Stimulated activated CD8-positive, alpha-beta memory T cell treated with anti-CD3 and anti-CD28 coated beads, Interleukin-15, amount 100 ng/mL, for 1 hour (primary cell): ENCODE measurements around the gene KCNJ10.
A peak's percentile ranks its signal among the peaks of the same experiment; 100 is the strongest.

Experiments
- DNase-seq: peaks from one replicate; pipeline ENCODE4 v3.0.0-alpha.2; 2020; ENCODE audit warnings: low read depth

The KCNJ10 gene

DNA sequence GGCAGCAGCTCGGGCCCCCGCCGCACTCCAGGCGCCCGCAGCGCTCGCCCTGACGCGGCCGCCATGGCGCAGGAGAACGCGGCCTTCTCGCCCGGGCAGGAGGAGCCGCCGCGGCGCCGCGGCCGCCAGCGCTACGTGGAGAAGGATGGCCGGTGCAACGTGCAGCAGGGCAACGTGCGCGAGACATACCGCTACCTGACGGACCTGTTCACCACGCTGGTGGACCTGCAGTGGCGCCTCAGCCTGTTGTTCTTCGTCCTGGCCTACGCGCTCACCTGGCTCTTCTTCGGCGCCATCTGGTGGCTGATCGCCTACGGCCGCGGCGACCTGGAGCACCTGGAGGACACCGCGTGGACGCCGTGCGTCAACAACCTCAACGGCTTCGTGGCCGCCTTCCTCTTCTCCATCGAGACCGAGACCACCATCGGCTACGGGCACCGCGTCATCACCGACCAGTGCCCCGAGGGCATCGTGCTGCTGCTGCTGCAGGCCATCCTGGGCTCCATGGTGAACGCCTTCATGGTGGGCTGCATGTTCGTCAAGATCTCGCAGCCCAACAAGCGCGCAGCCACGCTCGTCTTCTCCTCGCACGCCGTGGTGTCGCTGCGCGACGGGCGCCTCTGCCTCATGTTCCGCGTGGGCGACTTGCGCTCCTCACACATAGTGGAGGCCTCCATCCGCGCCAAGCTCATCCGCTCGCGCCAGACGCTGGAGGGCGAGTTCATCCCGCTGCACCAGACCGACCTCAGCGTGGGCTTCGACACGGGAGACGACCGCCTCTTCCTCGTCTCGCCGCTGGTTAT, 14.2 kb upstream of the KCNJ10 start:
- DNase-seq = peak; percentile 49

DNA sequence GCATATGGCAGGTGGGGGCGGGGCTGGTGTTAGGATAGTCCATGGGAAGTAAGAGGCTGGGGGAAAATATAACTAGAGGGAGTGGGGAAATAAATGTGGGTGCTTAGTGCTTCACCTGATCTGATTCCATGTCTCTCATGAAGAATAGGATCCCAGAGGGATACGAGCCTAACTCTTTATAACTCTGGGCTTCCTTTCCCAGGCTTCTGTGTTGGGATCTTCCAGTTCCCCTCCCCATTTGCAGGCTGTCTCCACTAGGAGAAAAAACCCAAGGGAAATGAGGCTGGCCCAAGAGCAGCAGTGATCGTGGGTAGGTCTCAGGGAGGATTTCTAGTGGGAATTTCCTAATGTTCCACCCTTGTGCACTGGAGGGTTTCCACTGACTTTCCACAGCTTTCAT, 13.0 kb upstream of the KCNJ10 start:
- DNase-seq = no peak

GRCh38 chr1:160082487-160082886, 12.5 kb upstream of the KCNJ10 start:
- DNase-seq = no peak

DNA sequence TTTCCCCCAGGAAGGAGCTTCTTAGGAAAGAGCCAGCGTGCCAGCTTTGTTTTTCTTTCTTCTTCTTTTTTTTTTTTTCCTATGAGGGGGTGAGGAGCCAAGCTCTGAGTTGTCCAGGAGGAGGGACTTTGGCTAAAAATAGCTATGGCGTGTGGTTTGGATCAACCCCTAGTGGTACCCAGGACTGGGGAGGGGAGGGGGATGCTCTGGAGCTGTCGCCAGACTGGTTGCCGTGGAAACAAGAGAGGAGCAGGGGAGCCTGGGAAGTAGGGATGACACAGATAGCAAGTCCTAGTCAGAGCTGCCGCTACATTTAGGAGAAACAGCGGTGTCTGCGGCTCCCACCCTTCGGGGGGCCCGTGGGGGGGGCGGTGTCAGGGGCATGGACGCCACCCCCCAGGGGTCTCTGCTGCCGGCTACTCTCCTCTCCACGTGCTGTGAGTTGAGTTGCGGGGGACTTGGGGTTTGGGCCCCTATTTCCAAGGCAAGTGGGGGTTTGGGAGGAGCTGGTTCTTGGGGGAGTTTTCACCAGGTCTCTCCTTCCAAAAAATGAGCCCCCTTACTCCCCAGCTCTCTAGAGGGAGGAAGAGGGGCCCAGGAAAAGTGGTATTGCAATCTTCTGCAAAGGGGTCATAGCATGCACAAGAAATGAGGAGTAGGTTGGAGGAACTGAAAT, 11.4 kb upstream of the KCNJ10 start, which contains the start of gene KCNJ9:
Gene KCNJ9 (plus strand): TSS at position 278 of the 676 bp plus-strand sequence. CDS start 2,493 bp downstream, outside the sequence.
- DNase-seq = no peak

GRCh38 chr1:160080381-160081100, 10.6 kb upstream of the KCNJ10 start:
- no peak for DNase-seq

GRCh38 chr1:160079448-160079847, 9.5 kb upstream of the KCNJ10 start:
- DNase-seq = no peak

DNA sequence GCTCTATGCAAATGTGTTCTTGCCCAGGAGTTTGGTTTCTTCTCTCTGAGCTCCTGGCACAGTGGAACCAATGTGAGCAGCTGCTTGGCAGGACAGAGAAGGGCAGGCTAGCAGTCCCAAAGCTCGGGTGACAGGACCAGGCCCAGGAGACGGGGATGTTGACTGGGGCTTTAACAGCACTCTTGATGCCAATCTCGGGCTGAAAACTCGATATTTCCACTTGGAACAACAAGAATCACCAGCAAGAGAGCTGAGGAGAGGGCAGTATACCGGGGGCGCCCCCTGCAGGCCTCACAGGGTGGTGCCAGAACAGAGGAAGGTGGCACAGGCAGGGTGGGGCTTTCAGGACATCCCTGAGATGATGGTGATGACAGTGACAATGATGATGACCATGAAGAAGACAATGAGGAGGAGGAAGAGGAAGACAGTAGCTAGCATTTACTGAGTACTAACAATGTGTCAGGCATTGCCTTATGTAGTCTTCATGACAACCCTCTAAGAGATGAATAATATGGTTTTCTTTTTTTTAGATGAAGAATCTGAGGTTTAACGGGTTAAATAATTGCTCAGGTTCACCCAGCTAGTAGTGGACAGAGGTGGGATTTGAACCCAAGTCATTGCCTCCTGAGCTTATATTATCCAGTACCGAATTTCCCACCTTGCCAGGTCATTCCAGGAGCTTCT, 8.7 kb upstream of the KCNJ10 start:
- peak; percentile 36 for DNase-seq

- DNase-seq = no peak
Observed at GRCh38 chr1:160077486-160077885, 7.5 kb upstream of the KCNJ10 start.

GRCh38 chr1:160076295-160076694, 6.3 kb upstream of the KCNJ10 start:
- no peak for DNase-seq

DNA sequence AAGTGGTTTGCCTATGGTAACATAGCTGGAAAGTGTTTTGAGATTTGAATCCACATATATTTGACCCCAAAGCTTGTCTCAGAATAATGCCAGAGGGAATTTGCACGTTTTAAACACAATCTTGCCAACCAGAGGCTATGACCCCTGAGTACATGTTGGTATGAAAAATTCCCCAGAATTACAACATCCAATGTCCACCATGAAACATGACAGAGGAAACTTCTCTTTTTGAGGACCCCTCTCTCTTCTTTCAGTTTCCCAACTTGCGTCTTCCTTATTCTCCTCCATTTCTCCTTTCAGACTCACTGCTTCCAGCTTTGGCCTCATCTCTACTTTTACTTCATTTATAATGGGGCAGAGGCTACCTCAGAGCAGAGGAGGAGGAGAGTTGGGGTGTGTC, 5.9 kb upstream of the KCNJ10 start:
- no peak for DNase-seq

GRCh38 chr1:160074865-160075264, 4.9 kb upstream of the KCNJ10 start:
- no peak for DNase-seq

GRCh38 chr1:160071289-160071688, 1.3 kb upstream of the KCNJ10 start:
- DNase-seq = no peak

DNA sequence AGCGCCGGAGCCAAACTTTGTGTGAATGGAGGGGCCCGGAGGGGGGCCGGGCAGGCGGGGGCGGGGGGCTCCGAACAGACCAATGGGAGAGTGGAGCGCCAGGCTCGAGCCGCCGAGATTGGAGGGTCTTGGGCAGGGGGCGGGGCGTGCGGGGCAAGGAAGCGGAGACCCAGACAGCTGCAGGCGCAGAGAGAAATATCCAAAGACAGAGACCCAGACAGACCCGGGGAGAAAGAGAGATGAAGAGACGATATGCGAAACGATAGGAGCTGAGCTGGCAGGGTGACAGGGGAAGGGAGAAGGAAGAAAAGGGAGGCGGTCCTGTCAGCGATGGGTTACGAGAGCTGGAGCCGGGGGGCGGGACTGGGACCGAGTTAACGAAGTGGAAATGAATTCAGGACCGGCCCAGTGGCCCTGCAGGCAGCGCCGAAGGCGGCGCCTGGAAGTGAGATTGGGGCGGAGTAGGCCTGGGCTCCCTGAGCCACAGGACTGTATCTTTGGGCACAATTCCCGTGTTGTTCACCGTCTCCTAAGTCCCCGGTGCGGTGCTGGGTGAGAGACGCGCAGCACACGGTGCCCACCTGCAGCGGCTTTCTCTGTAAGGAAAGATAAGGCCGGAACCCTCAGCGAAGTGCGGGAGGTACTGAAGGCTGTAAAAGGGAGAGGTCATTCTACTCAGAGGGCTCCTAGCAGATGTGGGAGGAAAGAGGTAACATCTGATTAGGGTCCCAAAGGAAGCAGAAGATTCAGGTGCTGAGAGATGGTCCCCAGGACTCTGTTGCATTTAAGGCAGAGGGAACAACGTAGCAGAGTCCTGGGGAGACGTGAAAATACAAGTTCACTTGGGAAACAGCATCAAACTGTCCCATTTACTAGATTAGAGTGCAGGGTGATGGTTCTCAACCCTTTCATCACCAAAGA, 543 bp upstream of the KCNJ10 start:
- DNase-seq = peak; percentile 53

GRCh38 chr1:160068225-160068624, 1.7 kb downstream of the KCNJ10 start:
- no peak for DNase-seq

GRCh38 chr1:160066829-160067745, 2.9 kb downstream of the KCNJ10 start:
- DNase-seq = no peak

GRCh38 chr1:160064746-160065145, 5.2 kb downstream of the KCNJ10 start:
- no peak for DNase-seq

- no peak for DNase-seq
Observed at GRCh38 chr1:160064164-160064563, 5.8 kb downstream of the KCNJ10 start.

- no peak for DNase-seq
Observed at GRCh38 chr1:160063176-160063575, 6.8 kb downstream of the KCNJ10 start.

DNA sequence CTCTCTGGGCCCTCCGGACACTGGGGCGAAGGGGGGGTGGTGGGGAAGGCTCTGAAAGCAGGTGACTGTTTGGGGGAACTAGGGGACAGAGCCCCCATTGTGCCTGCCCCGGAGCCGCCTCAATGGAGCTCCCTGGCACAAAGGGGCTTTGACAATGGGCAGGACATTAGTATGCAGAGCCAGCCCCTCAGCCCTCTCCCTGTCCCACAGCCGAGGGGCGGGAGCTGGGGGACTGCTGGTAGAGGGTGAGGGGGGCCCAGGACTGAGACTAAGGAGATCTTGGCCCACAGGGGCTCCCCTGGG, 7.8 kb downstream of the KCNJ10 start:
- DNase-seq = no peak
